HG02981 (cell line): ENCODE results near the gene ATL3.
"Not testable (repeated sequence)": the region's sequence is repeated elsewhere in the genome, so short reads cannot be mapped to it uniquely, and the experiment has no call there.

Experiments
- ATAC-seq: cut with Tn5 transposase; IDR thresholded peaks from one replicate; pipeline ENCODE4 v1.9.1; 2021; ENCODE audit warnings: mild to moderate bottlenecking, moderate library complexity; ENCODE audit not compliant: unreplicated experiment

The ATL3 gene

GRCh38 chr11:63682066-63683021 lies 11.2 kb upstream of the ATL3 start:
- ATAC-seq, result peak; percentile 13

- ATAC-seq, result peak; percentile 91
Observed at GRCh38 chr11:63681321-63682065, 10.3 kb upstream of the ATL3 start, which contains the start of gene RTN3. Gene RTN3, plus strand, starts transcription at chr11:63681500. Its CDS starts 137 bp downstream, at chr11:63681637.

- no peak for ATAC-seq
Observed at GRCh38 chr11:63680834-63681320, 9.7 kb upstream of the ATL3 start.

GRCh38 chr11:63673579-63673978 lies 2.4 kb upstream of the ATL3 start:
- ATAC-seq, result no peak

GRCh38 chr11:63672936-63673539 lies 1.9 kb upstream of the ATL3 start:
- no peak for ATAC-seq

GRCh38 chr11:63672156-63672463 lies 934 bp upstream of the ATL3 start:
- ATAC-seq, result no peak

- ATAC-seq, result peak; percentile 26
Observed at GRCh38 chr11:63670433-63671321, 499 bp downstream of the ATL3 start.

- ATAC-seq, result no peak
Observed at GRCh38 chr11:63670096-63670432, 1.1 kb downstream of the ATL3 start.

- no peak for ATAC-seq
Observed at GRCh38 chr11:63667995-63668795, 3.0 kb downstream of the ATL3 start.

GRCh38 chr11:63666874-63667273 lies 4.3 kb downstream of the ATL3 start:
- ATAC-seq, result no peak

- ATAC-seq, result no peak
Observed at GRCh38 chr11:63663809-63664208, 7.4 kb downstream of the ATL3 start.

GRCh38 chr11:63660972-63661371 lies 10.2 kb downstream of the ATL3 start:
- ATAC-seq, result no peak

- ATAC-seq, result no peak
Observed at GRCh38 chr11:63652671-63653070, 18.5 kb downstream of the ATL3 start.

GRCh38 chr11:63643205-63643604 lies 28.0 kb downstream of the ATL3 start:
- ATAC-seq, result no peak

GRCh38 chr11:63641727-63642126 lies 29.4 kb downstream of the ATL3 start:
- ATAC-seq, result no peak

- no peak for ATAC-seq
Observed at GRCh38 chr11:63639199-63639832, 31.9 kb downstream of the ATL3 start.

- ATAC-seq, result not testable (repeated sequence)
Observed at GRCh38 chr11:63638436-63638835, 32.7 kb downstream of the ATL3 start.

- ATAC-seq, result no peak
Observed at GRCh38 chr11:63635762-63636465, 35.3 kb downstream of the ATL3 start.

- ATAC-seq, result no peak
Observed at GRCh38 chr11:63629426-63629825, 41.8 kb downstream of the ATL3 start.
